HG02938 (cell line): Measurements from ENCODE around the gene NLK.
"Not testable (repeated sequence)": the region's sequence is repeated elsewhere in the genome, so short reads cannot be mapped to it uniquely, and the experiment has no call there.

Source experiments
- ATAC-seq: cut with Tn5 transposase; IDR thresholded peaks from one replicate; pipeline ENCODE4 v1.9.1; 2021; ENCODE audit warnings: mild to moderate bottlenecking, moderate library complexity; ENCODE audit not compliant: unreplicated experiment

The NLK gene

GRCh38 chr17:28145348-28145747 lies 102.9 kb downstream of the NLK start:
- no peak for ATAC-seq

GRCh38 chr17:28147017-28147416 lies 104.5 kb downstream of the NLK start:
- ATAC-seq, result no peak

- no peak for ATAC-seq
Measured at GRCh38 chr17:28151001-28151400, 108.5 kb downstream of the NLK start.

DNA sequence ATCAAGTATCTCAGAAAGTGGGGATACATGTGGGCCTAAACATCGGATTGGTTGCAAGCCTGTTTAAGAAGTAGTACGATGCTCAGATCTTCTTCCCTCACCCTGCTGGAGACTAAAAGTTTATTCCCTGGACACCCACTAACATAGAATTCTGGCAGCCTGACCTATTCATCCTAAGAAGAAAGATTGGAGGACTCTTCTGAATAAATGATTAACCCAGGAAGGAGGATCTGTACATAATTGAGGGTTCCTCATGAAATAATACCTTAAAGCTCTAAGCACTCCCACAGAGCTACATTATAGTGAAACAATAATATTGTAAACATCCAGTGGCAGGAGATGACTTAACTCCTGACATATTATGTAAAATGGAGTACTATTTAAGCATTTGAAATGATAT lies 111.7 kb downstream of the NLK start:
- no peak for ATAC-seq

DNA sequence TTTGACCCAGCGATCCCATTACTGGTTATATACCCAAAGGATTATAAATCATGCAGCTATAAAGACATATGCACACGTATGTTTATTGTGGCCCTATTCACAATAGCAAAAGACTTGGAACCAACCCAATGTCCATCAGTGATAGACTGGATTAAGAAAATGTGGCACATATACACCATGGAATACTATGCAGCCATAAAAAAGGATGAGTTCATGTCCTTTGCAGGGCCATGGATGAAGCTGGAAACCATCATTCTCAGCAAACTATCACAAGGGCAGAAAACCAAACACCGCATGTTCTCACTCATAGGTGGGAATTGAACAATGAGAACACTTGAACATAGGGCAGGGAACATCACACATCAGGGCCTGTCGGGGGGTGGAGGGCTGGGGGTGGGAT lies 112.9 kb downstream of the NLK start:
- ATAC-seq, result not testable (repeated sequence)

DNA sequence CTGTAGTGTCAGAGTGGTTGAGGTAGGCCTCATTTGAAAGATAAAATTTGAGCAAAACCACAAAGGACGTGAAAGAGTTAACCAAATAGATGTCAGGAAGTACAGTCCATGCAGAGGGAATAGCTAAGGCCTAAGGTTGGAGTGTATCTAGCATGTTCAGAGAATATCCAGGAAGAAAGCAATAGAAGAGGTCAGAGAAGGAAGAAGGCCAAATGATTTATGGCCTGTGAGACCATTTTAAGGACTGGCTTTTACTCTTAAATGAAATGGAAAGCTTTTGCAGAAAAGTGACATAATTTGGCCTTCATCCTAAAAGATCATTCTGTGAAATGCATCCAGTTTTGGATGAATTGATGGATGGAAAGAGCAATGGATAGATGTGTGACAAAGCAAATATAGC lies 116.5 kb downstream of the NLK start:
- ATAC-seq, result no peak

- no peak for ATAC-seq
Measured at GRCh38 chr17:28159924-28160323, 117.4 kb downstream of the NLK start.

GRCh38 chr17:28160610-28161009 lies 118.1 kb downstream of the NLK start:
- no peak for ATAC-seq

- no peak for ATAC-seq
Measured at GRCh38 chr17:28161311-28161710, 118.8 kb downstream of the NLK start.

- no peak for ATAC-seq
Measured at GRCh38 chr17:28166478-28166877, 124.0 kb downstream of the NLK start.

DNA sequence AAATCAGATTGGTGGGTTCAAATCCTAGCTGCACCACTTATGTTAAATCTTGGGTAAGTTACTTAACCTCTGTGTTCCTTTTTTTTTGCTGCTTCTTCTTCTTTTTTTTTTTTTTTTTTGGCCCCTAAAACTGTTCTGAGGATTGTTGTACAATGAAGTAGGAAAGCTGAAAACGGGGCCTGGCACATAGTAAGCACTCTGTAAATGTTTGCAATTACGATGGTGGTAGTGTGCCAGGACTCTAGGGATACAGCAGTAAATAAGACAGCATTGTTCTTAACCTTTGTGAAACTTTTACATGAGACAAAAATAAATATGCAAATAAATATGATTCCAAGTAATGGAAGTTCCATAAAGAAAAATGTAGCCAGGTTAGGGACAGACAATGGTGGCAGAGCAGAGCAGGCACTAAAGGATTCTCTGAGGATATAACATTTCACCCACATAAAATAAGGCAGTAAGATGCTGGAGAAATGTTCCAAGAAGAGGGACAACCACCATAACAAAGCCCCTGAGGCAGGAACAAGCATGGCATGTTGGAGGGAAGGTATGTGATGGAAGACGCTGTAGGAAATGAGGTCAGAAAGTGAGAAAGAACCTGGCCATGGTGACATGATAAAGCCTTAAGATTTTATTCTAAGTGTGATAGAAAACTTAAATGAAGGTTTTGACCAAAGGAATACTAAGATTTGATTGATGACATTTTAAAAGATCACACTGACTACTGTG lies 127.3 kb downstream of the NLK start:
- no peak for ATAC-seq

- no peak for ATAC-seq
Measured at GRCh38 chr17:28170771-28171170, 128.3 kb downstream of the NLK start.

- no peak for ATAC-seq
Measured at GRCh38 chr17:28173031-28173561, 130.6 kb downstream of the NLK start.

GRCh38 chr17:28173801-28174200 lies 131.3 kb downstream of the NLK start:
- no peak for ATAC-seq

DNA sequence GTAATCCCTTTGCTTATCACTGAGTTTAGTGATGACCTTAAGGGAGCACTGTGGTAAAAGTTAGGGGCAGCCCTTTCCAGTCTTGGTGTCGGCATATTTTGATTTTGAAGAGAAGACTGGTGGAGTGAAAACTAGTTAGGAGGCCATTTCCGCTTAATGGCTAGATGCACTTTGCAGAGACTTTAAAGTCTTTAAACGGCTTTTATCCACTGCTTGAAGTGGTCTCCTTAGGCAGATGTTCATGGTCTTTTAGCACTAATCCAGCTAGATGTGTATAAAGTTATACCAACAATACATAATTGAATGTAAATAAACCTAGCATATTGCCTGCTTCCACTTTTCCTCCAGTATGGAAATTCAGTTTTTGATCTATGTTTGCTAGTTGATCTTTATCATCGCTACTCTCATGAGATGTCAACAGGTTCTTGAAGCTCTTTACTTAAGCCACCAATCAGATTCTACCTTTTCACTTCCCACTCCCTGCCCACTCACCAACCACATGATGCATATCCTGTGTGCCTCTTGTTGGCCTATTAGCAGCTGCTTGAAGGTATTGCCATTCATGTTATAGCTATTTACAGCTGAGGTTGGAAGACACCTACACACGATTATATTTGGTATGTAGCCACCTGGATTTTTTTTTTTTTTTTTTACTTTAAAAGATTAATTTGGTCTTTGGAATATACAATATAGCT lies 132.0 kb downstream of the NLK start:
- no peak for ATAC-seq

- ATAC-seq, result no peak
Measured at GRCh38 chr17:28177351-28177750, 134.9 kb downstream of the NLK start.

- no peak for ATAC-seq
Measured at GRCh38 chr17:28178800-28179199, 136.3 kb downstream of the NLK start.

DNA sequence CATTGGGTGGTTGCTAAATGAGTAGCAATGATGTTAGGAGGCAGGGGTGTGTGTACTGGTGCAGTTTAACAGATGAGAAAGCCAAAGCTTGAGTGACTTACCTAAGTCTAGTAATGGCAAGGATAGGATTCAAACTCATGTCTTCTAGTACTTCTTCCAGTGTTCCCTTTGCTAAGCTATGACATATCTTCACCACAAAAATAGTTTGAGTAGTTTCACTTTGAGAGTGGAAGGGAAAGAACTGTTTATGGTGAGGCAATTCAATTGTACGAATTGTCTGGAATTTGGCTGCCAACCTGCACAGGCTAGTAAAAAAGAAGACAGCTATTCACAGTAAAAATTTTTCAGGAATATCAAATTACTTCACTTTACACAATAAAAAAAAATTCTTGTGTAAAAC lies 138.0 kb downstream of the NLK start:
- no peak for ATAC-seq

- ATAC-seq, result no peak
Measured at GRCh38 chr17:28181568-28181967, 139.1 kb downstream of the NLK start.

GRCh38 chr17:28182559-28182958 lies 140.1 kb downstream of the NLK start:
- no peak for ATAC-seq

DNA sequence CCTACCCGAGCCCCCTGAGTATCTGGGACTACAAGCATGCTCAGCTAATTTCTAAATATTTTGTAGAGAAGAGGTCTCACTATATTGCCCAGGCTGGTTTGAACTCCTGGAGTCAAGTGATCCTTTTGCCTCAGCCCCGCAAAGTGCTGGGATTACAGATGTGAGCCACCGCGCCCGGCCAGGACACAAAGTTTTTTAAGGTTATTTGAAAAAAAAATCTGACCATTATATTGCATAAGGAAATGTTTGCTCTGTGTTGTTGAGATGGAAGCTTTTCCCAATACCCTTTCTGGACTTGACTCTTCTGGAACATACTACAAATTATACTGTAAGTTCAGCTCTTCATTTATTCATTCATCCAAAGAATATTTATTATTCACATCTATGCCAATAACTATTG lies 143.2 kb downstream of the NLK start:
- no peak for ATAC-seq

GRCh38 chr17:28186472-28186871 lies 144.0 kb downstream of the NLK start:
- ATAC-seq, result not testable (repeated sequence)
